PFSK-1 (cell line): ENCODE measurements around the gene VPS35.

Source experiments
- FOXP2 ChIP-seq: optimal IDR thresholded peaks from 2 replicates; pipeline ENCODE3; 2011; ENCODE audit warnings: borderline replicate concordance, control low read depth, inconsistent platforms; ENCODE audit not compliant: insufficient read depth; ENCODE audit errors: extremely low read length, extremely low read depth
- POLR2AphosphoS5 ChIP-seq: IDR thresholded peaks from 2 replicates; pipeline ENCODE4 v1.6.1; 2012; ENCODE audit warnings: low read depth, mild to moderate bottlenecking, control low read depth, low read length, moderate library complexity
- REST ChIP-seq, 2 experiments: IDR thresholded peaks; 2 replicates each; pipeline versions ENCODE4 v1.6.1 to v1.8.0; 2011 to 2012; ENCODE audit warnings: low read depth in 2 of 2, low read length in 2 of 2, control low read depth in 1 of 2, inconsistent platforms in 1 of 2, mild to moderate bottlenecking in 1 of 2, moderate library complexity in 1 of 2; ENCODE audit not compliant: insufficient read depth in 1 of 2
- SIN3A ChIP-seq: IDR thresholded peaks from 2 replicates; pipeline ENCODE4 v1.6.1; 2012; ENCODE audit warnings: mild to moderate bottlenecking, low read length, moderate library complexity, borderline replicate concordance; ENCODE audit not compliant: insufficient read depth
- TAF1 ChIP-seq: IDR thresholded peaks from 2 replicates; pipeline ENCODE4 v1.6.1; 2012; ENCODE audit warnings: low read length, control low read depth, borderline replicate concordance; ENCODE audit not compliant: insufficient read depth

Gene VPS35

GRCh38 chr16:46648656-46649055 is 40.3 kb downstream of the VPS35 start:
- TF ChIP-seq POLR2AphosphoS5 = no peak
- TF ChIP-seq TAF1 = no peak
- no peak for TF ChIP-seq FOXP2
- no peak for TF ChIP-seq SIN3A
- no peak for TF ChIP-seq REST (IDR thresholded peaks at IDR 0.05; ENCODE audit: insufficient read depth in 1 of 2, low read depth in 2 of 2, low read length in 2 of 2)

- TF ChIP-seq REST (IDR thresholded peaks at IDR 0.05; ENCODE audit: insufficient read depth in 1 of 2, low read depth in 2 of 2, low read length in 2 of 2) (no peak), FOXP2 (no peak), TAF1 (no peak), POLR2AphosphoS5 (no peak), SIN3A (no peak)
These were observed 49.7 kb downstream of the VPS35 start for GRCh38 chr16:46638947-46639925.

GRCh38 chr16:46632778-46633733 is 55.9 kb downstream of the VPS35 start:
- no peak for TF ChIP-seq TAF1
- no peak for TF ChIP-seq REST (IDR thresholded peaks at IDR 0.05; ENCODE audit: insufficient read depth in 1 of 2, low read depth in 2 of 2, low read length in 2 of 2)
- TF ChIP-seq SIN3A = no peak
- TF ChIP-seq FOXP2 = no peak
- no peak for TF ChIP-seq POLR2AphosphoS5

- TF ChIP-seq POLR2AphosphoS5 (no peak), SIN3A (no peak), TAF1 (no peak), REST (IDR thresholded peaks at IDR 0.05; ENCODE audit: insufficient read depth in 1 of 2, low read depth in 2 of 2, low read length in 2 of 2) (no peak), FOXP2 (no peak)
These were observed 59.4 kb downstream of the VPS35 start for GRCh38 chr16:46629331-46630219.
